Measurements from ENCODE around the gene TSHZ3.

TSHZ3 gene

DNA sequence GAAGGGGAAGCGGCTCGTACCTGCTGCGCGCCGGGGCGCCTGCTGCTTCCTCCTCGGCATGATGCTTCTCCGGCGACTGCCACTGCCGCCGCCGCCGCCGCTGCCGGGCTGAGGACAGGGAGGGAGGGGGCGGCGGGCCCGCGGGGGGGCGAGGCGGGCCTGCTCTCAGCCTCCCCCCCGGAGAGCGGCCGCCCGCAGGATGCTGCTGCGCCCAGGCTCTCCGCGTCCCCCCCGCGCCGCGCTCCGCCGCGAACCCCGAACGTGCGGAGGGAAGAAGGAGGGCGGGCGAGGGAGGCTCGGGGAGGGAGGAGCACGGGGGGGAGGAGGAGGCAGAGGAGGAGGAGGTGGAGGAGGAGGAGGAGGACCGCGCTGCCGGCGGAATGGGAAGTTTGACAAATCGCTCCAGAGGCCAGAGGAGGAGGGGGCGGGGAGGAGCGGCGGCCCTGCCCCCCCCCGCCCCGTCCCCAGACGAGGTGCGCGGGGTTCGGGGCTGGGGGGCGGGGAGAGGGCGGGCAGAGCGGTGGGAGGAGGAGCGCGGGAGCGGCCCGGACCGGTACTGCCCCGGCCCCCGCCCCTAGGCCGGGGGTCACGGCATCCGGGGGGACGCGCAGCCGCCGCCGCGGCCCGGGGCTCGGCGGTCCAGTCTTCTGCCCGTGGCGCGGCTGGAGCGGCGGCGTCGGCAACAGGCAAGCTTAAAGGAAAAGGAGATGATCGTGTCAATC lies at the start of gene TSHZ3:
TSS of gene TSHZ3 (minus strand) at position 277 of the 722 bp plus-strand sequence. CDS start at position 60, 217 bp downstream.
- DNase-seq, result peak; percentile 56

- DNase-seq, result no peak
Observed at GRCh38 chr19:31397308-31397707, 48.1 kb upstream of the TSHZ3 start.

- no peak for DNase-seq
Observed at GRCh38 chr19:31392464-31392863, 43.2 kb upstream of the TSHZ3 start.

DNA sequence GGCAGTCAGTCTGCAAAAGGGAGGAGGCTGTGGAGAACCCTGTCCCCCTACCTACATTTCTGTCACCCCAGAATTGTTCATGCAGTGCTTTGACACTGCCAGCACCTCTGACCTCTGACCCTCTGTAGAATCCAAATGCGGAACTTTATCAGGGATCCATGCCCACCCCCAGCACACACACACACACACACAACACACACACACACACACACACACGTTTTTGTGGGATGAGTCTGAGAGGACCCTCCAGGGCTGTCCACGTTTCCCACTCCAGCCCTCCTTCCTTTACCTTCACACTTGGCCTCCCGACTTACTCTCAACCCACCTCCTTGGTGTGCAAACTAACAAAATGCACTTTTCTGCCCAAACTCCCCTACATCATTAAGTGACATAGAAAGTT lies 42.3 kb upstream of the TSHZ3 start:
- DNase-seq, result no peak

DNA sequence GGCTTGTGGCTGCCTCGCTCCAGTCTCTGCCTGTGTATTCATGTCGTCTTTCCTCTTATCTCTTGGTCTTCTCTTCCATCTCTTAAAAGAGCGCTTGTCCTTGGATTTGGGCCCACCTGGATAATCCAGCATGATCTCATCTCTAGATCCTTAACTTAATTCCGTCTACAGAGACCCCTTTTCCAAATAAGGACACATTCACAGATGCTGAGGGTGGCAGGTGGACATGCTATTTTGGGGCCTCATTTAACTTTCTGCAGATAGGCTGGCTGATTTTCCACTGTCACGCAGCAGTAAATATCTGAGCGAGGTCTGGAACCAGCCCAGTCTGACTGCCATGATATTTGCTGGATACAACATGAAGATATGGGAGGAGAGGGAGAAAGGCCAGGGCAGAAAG lies 41.5 kb upstream of the TSHZ3 start:
- DNase-seq, result no peak

DNA sequence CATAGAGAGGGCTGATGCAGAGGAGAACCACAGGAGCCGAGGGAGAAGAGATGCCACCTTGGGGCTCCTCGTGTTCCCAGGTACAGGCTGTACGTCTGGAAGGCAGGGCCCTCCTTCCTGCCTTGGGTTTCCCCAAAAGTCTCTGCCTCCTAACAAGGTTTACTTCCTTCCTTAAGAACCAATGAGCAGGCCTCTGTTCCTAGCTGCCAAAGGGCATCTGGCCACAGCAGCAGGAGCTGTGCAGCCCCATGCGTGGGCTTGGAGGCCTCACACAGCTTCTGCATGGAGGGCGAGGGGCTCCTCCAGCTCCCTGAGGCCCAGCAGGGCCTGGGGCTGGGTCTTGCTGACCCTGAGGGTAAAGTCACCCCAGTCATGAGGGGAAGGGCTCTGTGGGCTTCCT lies 40.6 kb upstream of the TSHZ3 start:
- DNase-seq, result no peak

GRCh38 chr19:31387717-31388301 lies 38.6 kb upstream of the TSHZ3 start:
- no peak for DNase-seq

- DNase-seq, result no peak
Observed at GRCh38 chr19:31386806-31387205, 37.6 kb upstream of the TSHZ3 start.

DNA sequence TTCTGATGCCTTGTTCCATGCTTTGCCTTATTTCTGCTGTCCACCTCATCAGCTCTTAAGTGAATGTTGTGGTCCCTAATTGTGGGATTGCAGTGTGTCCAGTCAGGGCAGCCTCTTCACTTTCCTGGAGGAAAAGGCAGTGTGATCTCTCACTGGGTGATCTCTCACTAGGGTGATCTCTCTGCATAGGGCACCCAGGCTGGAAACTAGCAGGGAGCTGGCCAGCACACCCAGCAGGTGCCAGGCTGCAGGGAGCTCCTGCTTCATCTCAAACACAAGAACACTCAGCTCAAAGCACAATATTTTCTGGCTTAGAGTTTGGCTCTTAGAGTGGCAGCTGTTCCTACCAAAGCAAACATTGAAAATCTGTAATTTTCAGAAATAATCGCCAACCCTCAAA lies 36.5 kb upstream of the TSHZ3 start:
- no peak for DNase-seq

- DNase-seq, result no peak
Observed at GRCh38 chr19:31383553-31383952, 34.3 kb upstream of the TSHZ3 start.

DNA sequence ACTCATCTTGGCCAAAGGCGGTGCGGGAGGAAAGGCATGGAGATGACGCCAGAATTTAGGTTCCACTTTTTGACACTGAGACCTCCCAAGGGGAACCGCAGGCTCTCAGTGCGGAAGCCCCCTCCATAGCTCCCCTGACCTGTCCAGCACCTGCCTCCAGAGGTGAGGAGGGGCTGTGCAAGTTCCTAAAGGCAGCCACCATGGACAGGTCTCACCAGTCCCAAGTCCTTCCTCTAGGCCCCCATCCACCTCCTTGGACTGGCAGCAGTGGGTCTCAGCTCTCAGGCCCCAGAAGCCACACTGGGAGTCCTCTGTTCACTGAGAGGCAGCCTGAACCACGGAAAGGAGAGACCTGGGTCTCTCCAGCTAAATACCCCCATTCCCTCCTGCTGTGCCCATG lies 31.6 kb upstream of the TSHZ3 start:
- no peak for DNase-seq

DNA sequence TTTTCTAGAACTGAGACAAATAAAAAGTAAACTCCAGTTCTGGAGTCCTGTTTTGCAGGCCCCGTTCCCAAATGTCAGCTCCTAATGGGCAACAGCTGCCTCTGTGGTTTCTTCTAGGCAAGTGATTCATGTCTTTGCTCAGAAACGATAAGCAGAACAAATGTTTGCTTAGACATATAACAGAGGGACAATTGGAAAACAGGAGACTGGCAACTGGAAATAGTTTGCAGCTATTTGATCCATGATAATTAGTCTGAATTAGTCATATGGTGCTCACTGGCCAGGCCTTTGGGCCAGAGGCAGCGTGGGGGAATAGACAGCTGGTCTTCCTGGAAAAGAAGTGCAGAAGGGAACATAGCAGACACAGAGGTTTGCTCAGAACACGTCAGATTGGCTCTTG lies 29.2 kb upstream of the TSHZ3 start:
- no peak for DNase-seq

DNA sequence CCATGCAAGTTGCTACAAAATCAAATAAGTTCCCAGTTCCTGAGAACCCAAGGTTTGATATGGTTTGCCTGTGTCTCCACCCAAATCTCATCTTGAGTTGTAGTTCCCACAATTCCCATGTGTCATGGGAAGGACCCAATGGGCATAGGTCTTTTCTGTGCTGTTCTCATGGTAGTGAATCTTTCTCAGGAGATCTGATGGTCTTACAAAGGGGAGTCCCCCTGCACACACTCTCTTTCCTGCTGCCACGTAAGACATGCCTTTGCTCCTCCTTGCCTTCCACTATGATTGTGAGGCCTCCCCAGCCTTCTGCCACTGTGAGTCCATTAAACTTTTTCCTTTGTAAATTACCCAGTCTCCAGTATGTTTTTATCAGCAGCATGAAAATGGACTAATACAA lies 28.5 kb upstream of the TSHZ3 start:
- no peak for DNase-seq

DNA sequence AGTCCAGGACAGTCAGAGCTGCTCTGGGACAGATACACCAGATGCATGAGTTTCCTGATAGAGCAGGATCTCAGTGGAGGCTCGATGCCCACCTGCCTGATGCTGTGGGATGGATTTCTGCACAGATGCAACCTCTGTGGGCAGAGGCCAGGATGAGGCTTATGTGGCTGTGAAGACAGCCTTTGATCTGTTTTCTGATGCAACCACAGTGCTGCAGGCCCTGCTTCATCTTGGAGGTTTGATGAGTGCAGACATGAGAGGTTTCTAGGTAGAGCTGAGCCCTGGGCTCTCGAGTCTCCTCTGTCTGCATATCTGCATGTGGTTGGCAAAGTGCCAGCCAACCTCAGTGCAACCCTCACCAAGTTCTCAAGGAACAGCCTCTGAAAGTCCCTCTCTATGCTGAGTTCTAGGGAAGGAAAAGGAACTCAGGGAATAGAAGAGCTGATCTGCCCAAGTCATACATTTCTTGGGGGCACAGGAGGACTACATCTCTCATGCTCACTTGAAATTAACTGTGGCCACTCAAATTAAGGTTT lies 23.1 kb upstream of the TSHZ3 start:
- no peak for DNase-seq

DNA sequence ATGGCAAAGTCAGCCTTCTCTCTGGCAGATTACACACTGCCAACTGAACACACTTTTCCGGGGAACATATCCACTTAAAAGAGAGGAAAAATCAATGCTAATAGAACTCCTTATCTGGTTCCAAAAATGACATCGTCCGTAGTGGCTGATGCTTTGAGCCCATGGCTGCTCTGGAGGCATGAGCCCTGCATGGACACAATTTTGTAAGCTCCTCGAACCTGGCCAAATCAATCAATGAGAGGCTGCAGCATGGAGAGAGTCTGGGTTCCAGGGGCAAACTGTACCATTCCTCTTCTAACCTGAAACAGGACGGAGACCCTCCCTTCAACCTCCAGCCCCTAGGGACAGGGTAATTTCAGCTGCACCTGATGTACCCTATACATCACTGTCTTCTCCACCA lies 21.0 kb upstream of the TSHZ3 start:
- DNase-seq, result no peak

GRCh38 chr19:31364963-31365362 lies 15.7 kb upstream of the TSHZ3 start:
- no peak for DNase-seq

DNA sequence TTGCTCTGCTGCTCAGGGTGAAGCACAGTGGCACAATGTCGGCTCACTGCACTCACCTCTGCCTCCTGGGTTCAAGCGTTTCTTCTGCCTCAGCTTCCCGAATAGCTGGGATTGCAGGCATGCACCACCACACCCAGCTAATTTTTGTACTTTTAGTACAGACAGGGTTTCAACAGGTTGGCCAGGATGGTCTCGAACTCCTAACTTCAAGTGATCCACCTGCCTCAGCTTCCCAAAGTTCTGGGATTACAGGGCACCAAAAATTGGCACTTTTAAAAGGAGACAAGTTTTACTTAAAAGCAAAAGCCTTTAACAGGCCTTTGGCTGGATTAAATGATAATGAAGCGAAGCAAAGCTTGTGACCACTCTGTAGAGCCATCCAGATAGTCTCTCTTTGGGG lies 12.5 kb upstream of the TSHZ3 start:
- DNase-seq, result no peak

DNA sequence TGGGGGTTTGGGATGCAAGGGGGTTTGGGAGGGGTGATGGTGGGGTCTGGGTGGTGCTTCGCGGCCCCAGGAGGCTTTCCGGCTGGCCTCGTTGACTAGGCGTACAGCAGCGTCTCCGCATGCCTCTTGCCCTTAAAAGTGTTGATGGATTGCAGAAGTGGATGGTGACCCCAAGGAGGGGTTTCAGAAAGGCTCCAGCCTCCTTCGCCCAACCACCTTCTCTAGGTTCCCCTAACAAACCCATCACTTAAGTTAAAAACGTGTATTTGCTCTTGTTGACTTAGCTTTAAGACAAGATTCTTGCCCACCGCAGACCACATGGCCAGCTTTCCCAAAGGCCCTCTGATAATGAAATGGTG lies 8.1 kb upstream of the TSHZ3 start:
- no peak for DNase-seq

- peak; percentile 47 for DNase-seq
Observed at GRCh38 chr19:31356587-31357314, 7.5 kb upstream of the TSHZ3 start.

GRCh38 chr19:31355665-31356289 lies 6.5 kb upstream of the TSHZ3 start:
- DNase-seq, result no peak

DNA sequence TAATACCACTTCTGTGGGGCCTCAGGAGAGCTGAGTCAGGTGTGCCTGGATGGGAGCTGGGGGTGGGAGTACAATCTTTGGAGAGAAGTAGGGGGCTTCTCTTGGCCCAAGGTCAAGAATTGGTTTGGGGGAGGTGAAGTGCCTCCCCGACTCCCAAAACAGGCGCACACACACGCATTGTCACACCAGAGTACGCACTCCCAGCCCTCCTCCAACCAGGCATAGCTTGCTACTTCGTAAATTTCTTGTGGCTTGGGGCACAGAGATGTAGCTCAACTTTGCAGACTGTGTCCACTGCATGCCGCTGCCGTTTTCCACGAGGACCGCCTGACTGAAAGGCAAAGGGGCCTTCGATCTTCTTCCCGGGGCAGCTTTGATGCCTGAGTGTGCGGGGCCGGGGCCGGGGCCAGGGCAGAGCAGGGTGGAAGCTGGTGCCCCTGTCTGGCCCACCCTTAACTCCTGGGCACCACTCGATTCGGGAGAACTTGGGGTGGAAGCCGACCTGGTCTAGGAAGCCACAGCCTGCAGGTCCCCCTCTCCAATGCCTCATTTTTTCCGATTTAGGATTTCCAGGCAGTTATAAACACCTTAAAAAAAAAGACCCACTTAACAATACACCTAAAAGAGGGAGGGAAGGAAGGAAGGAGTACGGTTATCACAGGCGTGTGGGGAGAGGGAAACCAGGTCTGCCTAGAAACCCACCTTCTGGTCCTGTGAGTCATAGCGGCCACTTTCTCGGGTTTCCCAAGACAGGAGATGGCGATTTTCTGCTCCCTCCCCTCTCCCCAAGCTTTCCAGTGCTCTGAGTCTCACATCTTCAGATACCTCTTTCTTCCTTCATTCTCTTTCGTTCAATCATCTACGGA lies 5.8 kb upstream of the TSHZ3 start:
- no peak for DNase-seq

GRCh38 chr19:31354316-31354715 lies 5.1 kb upstream of the TSHZ3 start:
- DNase-seq, result no peak

DNA sequence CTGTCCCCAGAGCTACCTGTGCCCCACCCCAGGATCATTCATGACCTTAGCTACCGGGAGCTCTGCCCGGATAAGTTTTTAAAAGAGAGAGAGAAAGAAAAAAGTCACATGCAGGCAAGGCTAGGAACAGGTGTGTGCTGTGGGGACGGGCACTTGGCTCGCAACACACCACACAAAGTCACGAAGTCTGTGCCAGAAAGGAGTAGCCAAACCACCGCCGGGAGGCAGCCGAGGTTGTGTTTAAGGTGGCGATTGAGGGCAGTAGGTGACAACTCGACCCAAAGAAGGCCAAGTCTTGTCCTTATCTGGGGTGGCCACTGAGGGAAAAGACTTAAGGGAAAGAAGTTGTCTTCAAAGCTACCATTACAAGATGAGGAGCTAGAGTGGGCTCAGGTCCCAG lies 4.6 kb upstream of the TSHZ3 start:
- no peak for DNase-seq

All from stimulated activated naive CD4-positive, alpha-beta T cell treated with Interleukin-2 at 50 U/mL for 16 hours (primary cell).